HG03097 (cell line): Measurements from ENCODE around the gene TMA16.

Experiments
- ATAC-seq: cut with Tn5 transposase; IDR thresholded peaks from one replicate; pipeline ENCODE4 v1.9.1; 2021; ENCODE audit not compliant: unreplicated experiment, low FRiP score

TMA16 gene

DNA sequence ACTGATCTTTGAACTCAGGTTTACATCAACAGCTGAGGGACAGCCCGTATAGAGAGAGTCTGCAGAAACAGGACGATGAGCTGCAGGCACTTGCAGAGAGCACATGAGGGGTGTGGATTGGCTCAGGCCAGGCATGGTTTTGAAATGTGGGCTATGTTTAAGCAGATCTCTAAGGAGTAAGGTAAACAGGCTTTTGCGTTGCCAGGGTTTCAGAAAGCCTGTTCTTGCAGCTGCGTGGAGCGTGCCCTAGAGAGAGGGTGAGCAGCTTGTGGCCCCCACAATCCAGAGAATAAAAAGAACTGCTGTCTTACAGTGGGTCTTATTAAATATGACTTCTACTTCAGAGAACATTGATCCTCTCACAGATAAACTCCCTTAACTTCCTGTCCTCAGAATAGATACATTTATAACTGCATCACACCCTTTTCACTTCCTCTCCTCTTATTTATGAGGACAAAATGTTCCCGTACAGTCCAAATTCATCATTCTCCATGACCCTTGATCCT, 64.1 kb downstream of the TMA16 start:
- no peak for ATAC-seq

GRCh38 chr4:163562496-163562895, 68.0 kb downstream of the TMA16 start:
- no peak for ATAC-seq

DNA sequence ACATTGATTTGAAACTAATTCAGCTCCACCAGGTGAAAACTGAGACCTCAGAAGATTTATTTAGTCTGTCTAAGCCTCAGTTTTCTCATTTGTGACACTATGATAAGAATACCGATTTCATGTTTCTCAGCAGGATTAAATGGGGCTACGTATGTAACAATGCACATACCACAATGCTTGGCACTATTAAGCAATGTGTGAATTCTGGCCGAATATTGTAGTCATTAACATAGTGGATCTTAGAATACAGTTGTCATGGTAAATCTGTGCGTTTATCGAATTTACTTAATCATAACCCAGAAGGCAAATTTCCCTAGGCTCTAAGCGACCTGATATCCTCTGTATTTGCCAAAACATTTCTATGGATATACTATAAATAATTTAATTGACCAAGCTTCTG, 69.1 kb downstream of the TMA16 start:
- no peak for ATAC-seq

GRCh38 chr4:163564221-163564720, 69.8 kb downstream of the TMA16 start:
- no peak for ATAC-seq

DNA sequence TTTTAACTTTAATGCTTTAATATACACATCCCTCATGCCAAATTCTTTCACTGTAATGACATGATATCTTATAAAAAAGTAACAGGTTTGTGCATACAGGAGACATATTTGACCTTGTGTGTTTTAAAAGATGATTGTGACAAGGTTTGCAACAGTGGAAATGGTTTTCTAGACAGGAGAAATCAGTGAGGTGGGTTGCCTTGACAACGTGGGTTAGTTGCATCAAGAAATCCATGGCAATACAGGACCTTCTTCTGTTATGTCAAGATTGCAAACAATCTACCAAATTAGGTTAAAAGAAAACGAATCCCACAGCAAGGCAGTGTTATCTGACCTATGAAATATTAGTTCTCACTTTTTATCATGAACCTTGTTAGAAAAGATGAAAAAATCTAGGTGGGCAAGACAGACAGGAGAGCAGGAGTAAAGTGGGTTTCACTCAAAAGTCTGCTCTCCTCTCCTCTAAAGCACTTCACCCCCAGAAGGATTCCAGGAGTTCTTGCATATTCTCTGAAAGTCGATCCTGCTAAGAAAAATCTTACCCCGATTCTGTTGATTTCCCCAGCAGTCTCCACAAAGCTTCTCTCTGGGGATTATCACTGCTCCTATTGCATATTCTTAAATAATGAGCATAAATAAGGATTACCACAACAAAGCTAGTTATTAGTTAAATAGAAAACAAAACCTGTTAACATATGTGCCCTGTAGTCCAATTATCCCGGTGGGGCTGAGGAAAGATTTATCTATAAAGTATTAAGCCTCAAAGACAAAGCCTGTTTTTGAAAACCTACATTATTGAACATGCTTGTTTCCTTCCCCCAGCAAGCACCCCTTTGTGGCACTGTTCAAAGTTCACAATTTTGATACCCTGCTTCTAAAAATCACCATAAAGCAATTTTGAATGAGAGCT, 71.0 kb downstream of the TMA16 start:
- ATAC-seq, result no peak

GRCh38 chr4:163566257-163566796, 71.8 kb downstream of the TMA16 start:
- ATAC-seq, result no peak

GRCh38 chr4:163568843-163569242, 74.4 kb downstream of the TMA16 start:
- no peak for ATAC-seq
